Umbilical cord (tissue), 2 donors: ENCODE data around the gene C1S. TPM values are rescaled to one million over a fixed set of nuclear protein-coding genes. Genes with fewer than 3 reads are reported as not detected.

ENCODE experiments used
- DNase-seq: peaks from one replicate; pipeline ENCODE4 v3.0.0-alpha.2; 2015; ENCODE audit warnings: low spot score
- total RNA-seq: library from RNA; depleted of rRNA; stranded (reverse); fragments of >200 nt; gene quantifications from one replicate; pipeline ENCODE4 v1.2.3, GENCODE V29; 2014; ENCODE audit warnings: low replicate concordance; ENCODE audit not compliant: insufficient read depth

C1S gene
- total RNA-seq, 1 donor from 2014 or later = 201 TPM

GRCh38 chr12:7075939-7076338, 15.4 kb downstream of the C1S start:
- DNase-seq = no peak

GRCh38 chr12:7076493-7076892, 16.0 kb downstream of the C1S start:
- no peak for DNase-seq

GRCh38 chr12:7078163-7078562, 17.6 kb downstream of the C1S start:
- no peak for DNase-seq

GRCh38 chr12:7079826-7080125, 19.3 kb downstream of the C1S start:
- peak; percentile 45 for DNase-seq

- no peak for DNase-seq
Measured at GRCh38 chr12:7081037-7081436, 20.5 kb downstream of the C1S start.

GRCh38 chr12:7083125-7083524, 22.6 kb downstream of the C1S start:
- no peak for DNase-seq

- DNase-seq = no peak
Measured at GRCh38 chr12:7089196-7089871, 28.8 kb downstream of the C1S start.

- no peak for DNase-seq
Measured at GRCh38 chr12:7090222-7090998, 29.9 kb downstream of the C1S start.

GRCh38 chr12:7091171-7091570, 30.7 kb downstream of the C1S start:
- no peak for DNase-seq

GRCh38 chr12:7091660-7092228, 31.2 kb downstream of the C1S start:
- DNase-seq = no peak

GRCh38 chr12:7092229-7092985, 31.9 kb downstream of the C1S start, which contains the start of gene C1R:
Gene C1R, minus strand, starts transcription at chr12:7092445. Its CDS starts 57 bp downstream, at chr12:7092388.
- peak; percentile 87 for DNase-seq

- DNase-seq = no peak
Measured at GRCh38 chr12:7092986-7093460, 32.5 kb downstream of the C1S start.

GRCh38 chr12:7093486-7093885, 33.0 kb downstream of the C1S start:
- DNase-seq = no peak

- no peak for DNase-seq
Measured at GRCh38 chr12:7093892-7094291, 33.4 kb downstream of the C1S start.

- DNase-seq = no peak
Measured at GRCh38 chr12:7096006-7096932, 35.8 kb downstream of the C1S start.

GRCh38 chr12:7096979-7097378, 36.5 kb downstream of the C1S start:
- DNase-seq = no peak

GRCh38 chr12:7099290-7099996, 38.9 kb downstream of the C1S start:
- DNase-seq = no peak

- DNase-seq = no peak
Measured at GRCh38 chr12:7100239-7100638, 39.7 kb downstream of the C1S start.

GRCh38 chr12:7101047-7101693, 40.7 kb downstream of the C1S start:
- no peak for DNase-seq

GRCh38 chr12:7101694-7102131, 41.2 kb downstream of the C1S start:
- DNase-seq = no peak
